ENCODE measurements around the gene RAD18.

- TF ChIP-seq POLR2A (IDR thresholded peaks at IDR 0.05) = no peak
- no peak for TF ChIP-seq CTCF (IDR thresholded peaks at IDR 0.05)
- TF ChIP-seq EP300 (IDR thresholded peaks at IDR 0.05) = no peak
These were observed 11.2 kb upstream of the RAD18 start for GRCh38 chr3:8974458-8974857.
